Heart left ventricle (tissue), 16 donors: Measurements from ENCODE around the gene CDK10. TPM values are rescaled to one million over a fixed set of nuclear protein-coding genes. Genes with fewer than 3 reads are reported as not detected.
"Not testable (repeated sequence)": the region's sequence is repeated elsewhere in the genome, so short reads cannot be mapped to it uniquely, and the experiment has no call there.

Experiments used
- ATAC-seq, 4 donors: fragments of 200-7000 bp; cut with Tn5 transposase; one replicate each; pipeline ENCODE4 v1.9.1; 2020 to 2022; ENCODE audit warnings: moderate library complexity in 4 of 4, mild to moderate bottlenecking in 3 of 4, moderate number of reproducible peaks in 1 of 4
- DNase-seq, 5 donors: peaks; one replicate each; pipeline ENCODE4 v3.0.0-alpha.2; 2020
- H3K27ac ChIP-seq, 12 donors: fragments of 200-600 bp; sonication (generic) in 4 of 12; one replicate each; pipeline versions ENCODE4 v1.5.0 to v1.8.0; 2016 to 2022; ENCODE audit warnings: mild to moderate bottlenecking in 2 of 12
- H3K27me3 ChIP-seq, 9 donors: fragments of 200-600 bp; sonication (generic) in 2 of 9; one replicate each; pipeline versions ENCODE4 v1.5.1 to v1.8.0; 2016 to 2022; ENCODE audit warnings: mild to moderate bottlenecking in 3 of 9
- H3K36me3 ChIP-seq, 9 donors: fragments of 200-600 bp; sonication (generic) in 2 of 9; one replicate each; pipeline versions ENCODE4 v1.5.0 to v1.8.0; 2018 to 2022; ENCODE audit warnings: mild to moderate bottlenecking in 2 of 9
- H3K4me1 ChIP-seq, 12 donors: fragments of 200-600 bp; sonication (generic) in 4 of 12; one replicate each; pipeline versions ENCODE4 v1.5.0 to v1.8.0; 2016 to 2022; ENCODE audit warnings: mild to moderate bottlenecking in 3 of 12
- H3K4me3 ChIP-seq, 12 donors: fragments of 200-600 bp; sonication (generic) in 4 of 12; one replicate each; pipeline versions ENCODE4 v1.5.0 to v1.8.0; 2017 to 2022; ENCODE audit warnings: mild to moderate bottlenecking in 9 of 12, moderate library complexity in 4 of 12
- H3K9me3 ChIP-seq, 12 donors: fragments of 200-600 bp; sonication (generic) in 4 of 12; one replicate each; pipeline versions ENCODE4 v1.5.0 to v1.8.0; 2016 to 2022; ENCODE audit warnings: mild to moderate bottlenecking in 1 of 12
- POLR2A ChIP-seq, 2 donors: fragments of 450-650 bp; IDR thresholded peaks; one replicate each; pipeline ENCODE4 v1.6.1; 2017; ENCODE audit warnings: antibody characterized with exemption in 2 of 2, mild to moderate bottlenecking in 2 of 2, moderate library complexity in 2 of 2
- WGBS, 4 donors: extraction: QIAGEN DNeasy Blood & Tissue Kit in 2 of 4; methylation state at CpG; one replicate each; pipeline versions ENCODE4 v1.1.5 to v1.1.7; 2013 to 2018; 5-methylcytosine and 5-hydroxymethylcytosine counted together
- intact Hi-C, 10 donors: fragments of 100-400 bp; cut with DNase I; formaldehyde crosslinking; loops; one replicate each; pipeline versions ENCODE4 v1.11.1 to v1.14.2; 2022
- polyA plus RNA-seq, 2 donors: library from polyadenylated mRNA; stranded (reverse); fragments of 200-250 nt; gene quantifications; one replicate each; pipeline ENCODE4 v1.2.3, GENCODE V29; 2013
- total RNA-seq, 9 donors: library from RNA; depleted of rRNA in 2 of 9; stranded (reverse); fragments of >200 nt in 2 of 9; fragmentation: NEBNext Ultra II Directional in 3 of 9; extraction: Animal tissue kit (Norgen Biotek cat#: 25700) in 3 of 9; gene quantifications; one replicate each; pipeline versions ENCODE4 v1.1.0 to v1.2.4, GENCODE V29; 2016 to 2023
- TF ChIP-seq, protein P1 (sequence below), 12 donors: fragments of 200-600 bp; sonication (generic) in 4 of 12; IDR thresholded peaks; one replicate each; pipeline versions ENCODE4 v1.5.0 to v1.8.0; 2018 to 2022; ENCODE audit warnings: antibody characterized with exemption in 12 of 12, mild to moderate bottlenecking in 5 of 12
- donor health status: ischemic (EF 13 %, LVEDD 7.1; RV severe dilation, severe dysfunction).
- donor health status: healthy with polysubstance abuse.
- donor health status: DM: no; HTN: yes; CAD: no.
- donor health status: DM: no; HTN: no; CAD: no.
- donor health status: ischemic (EF 25% LVEDD 6.9; RV normal size, moderate dysfunction).
- donor health status: ischemic (EF 25% LVEDD 5.7; RV mildly dilated, moderate dysfunction).
- donor health status: healthy.
- donor health status: DM: yes; HTN: yes; CAD: no.
- donor health status: ischemic (EF 35%, LVEDD 5.7; RV mildly dilated, moderate dysfunction).
- donor health status: nonischemic (EF 11% LVEDD 7.7; RV severe dilation, severe dysfunction).
- donor health status: DM: yes; HTN: yes; CAD: no.
- donor health status: PGD.
- donor health status: ischemic (EF 29% LVEDD 5.4; RV normal size, mild dysfunction).
- donor health status: nonischemic (EF 23%, LVEDD 6.1; RV moderate dilation, normal function).

CDK10 gene
- total and polyA plus RNA-seq, 11 donors: 16.1 to 31.4 (median 21.5) TPM

DNA sequence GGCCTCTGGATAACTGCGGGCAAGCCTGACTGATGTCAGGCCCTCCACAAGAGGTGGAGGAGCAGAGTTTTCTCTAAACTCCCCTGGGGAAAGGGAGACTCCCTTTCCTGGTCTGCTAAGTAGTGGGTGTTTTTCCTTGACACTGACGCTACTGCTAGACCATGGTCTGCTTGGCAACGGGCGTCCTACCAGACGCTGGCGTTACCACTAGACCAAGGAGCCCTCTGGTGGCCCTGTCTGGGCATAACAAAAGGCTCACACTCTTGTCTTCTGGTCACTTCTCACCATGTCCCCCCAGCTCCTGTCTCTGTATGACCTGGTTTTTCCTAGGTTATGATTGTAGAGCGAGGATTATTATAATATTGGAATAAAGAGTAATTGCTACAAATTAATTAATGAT, 19.5 kb upstream of the CDK10 start:
- ATAC-seq, H3K36me3 ChIP-seq, H3K4me1 ChIP-seq, DNase-seq, H3K27ac ChIP-seq, H3K27me3 ChIP-seq, H3K4me3 ChIP-seq, intact Hi-C loops, H3K9me3 ChIP-seq: not testable (repeated sequence)
- TF ChIP-seq, protein P1, sequence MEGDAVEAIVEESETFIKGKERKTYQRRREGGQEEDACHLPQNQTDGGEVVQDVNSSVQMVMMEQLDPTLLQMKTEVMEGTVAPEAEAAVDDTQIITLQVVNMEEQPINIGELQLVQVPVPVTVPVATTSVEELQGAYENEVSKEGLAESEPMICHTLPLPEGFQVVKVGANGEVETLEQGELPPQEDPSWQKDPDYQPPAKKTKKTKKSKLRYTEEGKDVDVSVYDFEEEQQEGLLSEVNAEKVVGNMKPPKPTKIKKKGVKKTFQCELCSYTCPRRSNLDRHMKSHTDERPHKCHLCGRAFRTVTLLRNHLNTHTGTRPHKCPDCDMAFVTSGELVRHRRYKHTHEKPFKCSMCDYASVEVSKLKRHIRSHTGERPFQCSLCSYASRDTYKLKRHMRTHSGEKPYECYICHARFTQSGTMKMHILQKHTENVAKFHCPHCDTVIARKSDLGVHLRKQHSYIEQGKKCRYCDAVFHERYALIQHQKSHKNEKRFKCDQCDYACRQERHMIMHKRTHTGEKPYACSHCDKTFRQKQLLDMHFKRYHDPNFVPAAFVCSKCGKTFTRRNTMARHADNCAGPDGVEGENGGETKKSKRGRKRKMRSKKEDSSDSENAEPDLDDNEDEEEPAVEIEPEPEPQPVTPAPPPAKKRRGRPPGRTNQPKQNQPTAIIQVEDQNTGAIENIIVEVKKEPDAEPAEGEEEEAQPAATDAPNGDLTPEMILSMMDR (IDR thresholded peaks at IDR 0.05): peak in 7 of 12 donors; percentile 6 to 29 (median 23)
- 34 to 62% (median 49%) methylated on average over 7 of the region's 7 CpGs for WGBS, 4 donors

DNA sequence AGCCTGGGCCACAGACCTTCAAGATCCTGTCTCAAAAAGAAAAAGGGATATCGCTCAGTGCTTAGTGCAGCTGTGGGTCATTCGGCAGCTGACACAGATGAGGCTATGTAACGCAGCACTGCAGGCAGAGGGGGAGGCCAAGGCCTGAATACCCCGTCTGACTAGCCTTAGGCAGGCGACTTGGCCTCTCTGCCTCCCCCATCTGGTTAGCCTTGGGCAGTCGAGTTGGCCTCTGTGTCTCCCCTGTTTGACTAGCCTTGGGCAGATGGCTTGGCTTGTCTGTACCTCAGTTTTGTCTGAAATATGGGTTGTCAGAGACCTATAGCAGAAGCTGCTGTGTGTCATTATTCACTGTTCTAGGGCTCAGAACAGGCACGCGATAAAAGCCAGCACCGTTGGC, 18.9 kb upstream of the CDK10 start:
- Histone ChIP-seq H3K36me3 (peaks cover 0 to 7% (median 2%) of the 10 kb centered on the region in 9 donors), H3K27ac (no peak overlapping the region), H3K27me3 (no peaks in the 10 kb centered on the region), H3K4me3 (no peak overlapping the region), H3K4me1 (no peaks in the 10 kb centered on the region), H3K9me3 (no peaks in the 10 kb centered on the region)
- intact Hi-C loops: no loop called here
- TF ChIP-seq, protein P1 (IDR thresholded peaks at IDR 0.05): no peak
- no peak for TF ChIP-seq POLR2A (IDR thresholded peaks at IDR 0.05)
- ATAC-seq (no peak), DNase-seq (no peak)
- WGBS, 4 donors: 77 to 86% (median 84%) methylated on average over 8 to 9 of the region's 9 CpGs

DNA sequence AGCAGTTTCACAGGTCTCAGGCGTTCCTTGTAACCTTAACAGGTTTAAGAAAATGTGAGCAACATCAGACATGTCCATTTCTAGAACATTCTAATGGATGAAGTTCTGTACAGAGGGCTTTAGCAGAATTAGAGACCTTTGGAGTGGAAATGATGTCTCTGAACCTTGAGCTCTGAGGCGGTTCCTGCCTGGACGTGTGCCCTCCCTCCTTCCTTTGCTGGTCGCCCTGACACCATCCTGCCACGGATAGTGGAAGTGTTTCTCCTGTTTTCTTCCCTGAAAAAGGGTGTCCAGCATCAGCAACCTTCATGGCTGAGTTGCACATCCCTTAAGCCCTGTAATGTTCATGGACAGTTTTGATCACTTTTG, 17.7 kb upstream of the CDK10 start:
- Histone ChIP-seq H3K36me3 (peaks cover 0 to 2% (median 0%) of the 10 kb centered on the region in 9 donors), H3K27ac (no peak overlapping the region), H3K4me3 (no peak overlapping the region), H3K9me3 (no peaks in the 10 kb centered on the region), H3K27me3 (no peaks in the 10 kb centered on the region), H3K4me1 (no peaks in the 10 kb centered on the region)
- DNase-seq (no peak), ATAC-seq (no peak)
- intact Hi-C loops: no loop called here
- TF ChIP-seq, protein P1 (IDR thresholded peaks at IDR 0.05): no peak
- WGBS, 4 donors: 74 to 83% (median 78%) methylated on average over 4 to 5 of the region's 5 CpGs

DNA sequence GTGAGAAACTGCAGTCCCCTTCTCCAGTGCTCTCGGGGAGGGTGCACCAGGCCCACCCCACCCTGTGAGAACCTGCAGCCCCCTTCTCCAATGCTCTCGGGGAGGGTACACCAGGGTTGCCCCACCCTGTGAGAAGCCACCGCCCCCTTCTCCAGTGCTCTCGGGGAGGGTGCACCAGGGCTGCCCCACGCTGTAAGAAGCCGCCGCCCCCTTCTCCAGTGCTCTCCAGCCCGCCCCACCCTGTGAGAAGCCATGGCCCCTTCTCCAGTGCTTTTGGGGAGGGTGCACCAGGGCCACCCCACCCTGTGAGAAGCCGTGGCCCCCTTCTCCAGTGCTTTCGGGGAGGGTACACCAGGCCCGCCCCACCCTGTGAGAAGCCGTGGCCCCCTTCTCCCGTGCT, 16.7 kb upstream of the CDK10 start:
- Histone ChIP-seq H3K4me1 (no peaks in the 10 kb centered on the region), H3K27ac (no peak overlapping the region), H3K36me3 (no peaks in the 10 kb centered on the region), H3K9me3 (no peaks in the 10 kb centered on the region), H3K4me3 (no peak overlapping the region), H3K27me3 (no peaks in the 10 kb centered on the region)
- DNase-seq (no peak), ATAC-seq (no peak)
- TF ChIP-seq, protein P1 (IDR thresholded peaks at IDR 0.05): no peak
- TF ChIP-seq POLR2A (IDR thresholded peaks at IDR 0.05): no peak
- WGBS, 4 donors: 86 to 94% (median 93%) methylated on average over 8 to 13 of the region's 13 CpGs
- intact Hi-C loops: no loop called here
